NCI-H526 treated with DMSO at 0.1 percent for 48 hours (cell line): ENCODE measurements around the gene GALNT1.
A peak's percentile ranks its signal among the peaks of the same experiment; 100 is the strongest.

Source experiments
- DNase-seq: peaks from one replicate; lab custom pipeline; 2025; lab: John Stamatoyannopoulos, UW

GALNT1 gene

DNA sequence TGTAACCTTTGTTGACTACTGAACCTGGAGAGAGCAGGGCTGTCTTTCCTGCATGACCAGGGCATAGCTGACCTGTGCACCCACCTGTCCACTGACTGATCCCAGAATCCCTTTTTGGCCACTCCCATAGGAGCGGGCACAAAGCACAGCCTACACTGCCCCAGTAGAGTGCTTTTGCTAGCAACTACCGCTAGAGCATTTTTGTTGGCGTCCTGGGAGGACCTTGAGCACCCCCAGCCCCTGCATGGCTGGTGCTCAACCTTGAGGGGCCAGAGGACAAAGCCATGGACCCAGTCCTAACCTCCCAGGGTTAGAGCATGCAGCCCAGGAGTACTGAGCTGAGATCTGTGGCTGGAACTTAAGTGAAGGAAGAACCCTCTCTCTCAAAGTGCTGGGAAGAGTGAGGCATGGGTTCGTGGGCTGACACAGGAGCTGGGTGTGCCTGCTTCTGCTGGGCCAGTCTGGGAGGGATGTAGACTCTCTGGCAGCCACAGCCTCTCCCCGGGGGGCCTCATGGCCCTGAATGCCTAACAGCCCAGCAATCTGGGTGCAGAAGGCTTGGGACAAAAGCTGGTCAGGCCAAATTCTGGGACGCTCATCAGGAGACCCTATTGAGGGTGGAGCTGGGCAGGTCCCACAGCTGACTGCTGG is 140.0 kb downstream of the GALNT1 start:
- DNase-seq: no peak

DNA sequence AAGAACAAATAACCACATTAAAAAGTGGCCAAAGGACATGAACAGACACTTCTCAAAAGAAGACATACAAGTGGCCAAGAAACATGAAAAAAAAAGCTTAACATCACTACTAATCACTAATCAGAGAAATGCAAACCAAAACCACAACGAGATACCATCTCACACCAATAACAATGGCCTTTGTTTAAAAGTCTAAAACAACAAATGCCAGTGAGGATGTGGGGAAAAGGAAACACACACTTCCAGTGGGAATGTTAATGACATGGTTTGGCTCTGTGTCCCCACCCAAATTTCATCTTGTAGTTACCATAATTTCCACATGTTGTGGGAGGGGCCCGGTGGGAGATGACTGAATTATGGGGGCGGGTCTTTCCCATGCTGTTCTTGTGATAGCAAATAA is 147.1 kb downstream of the GALNT1 start:
- no peak for DNase-seq

GRCh38 chr18:35729991-35730668 is 148.6 kb downstream of the GALNT1 start:
- no peak for DNase-seq

DNA sequence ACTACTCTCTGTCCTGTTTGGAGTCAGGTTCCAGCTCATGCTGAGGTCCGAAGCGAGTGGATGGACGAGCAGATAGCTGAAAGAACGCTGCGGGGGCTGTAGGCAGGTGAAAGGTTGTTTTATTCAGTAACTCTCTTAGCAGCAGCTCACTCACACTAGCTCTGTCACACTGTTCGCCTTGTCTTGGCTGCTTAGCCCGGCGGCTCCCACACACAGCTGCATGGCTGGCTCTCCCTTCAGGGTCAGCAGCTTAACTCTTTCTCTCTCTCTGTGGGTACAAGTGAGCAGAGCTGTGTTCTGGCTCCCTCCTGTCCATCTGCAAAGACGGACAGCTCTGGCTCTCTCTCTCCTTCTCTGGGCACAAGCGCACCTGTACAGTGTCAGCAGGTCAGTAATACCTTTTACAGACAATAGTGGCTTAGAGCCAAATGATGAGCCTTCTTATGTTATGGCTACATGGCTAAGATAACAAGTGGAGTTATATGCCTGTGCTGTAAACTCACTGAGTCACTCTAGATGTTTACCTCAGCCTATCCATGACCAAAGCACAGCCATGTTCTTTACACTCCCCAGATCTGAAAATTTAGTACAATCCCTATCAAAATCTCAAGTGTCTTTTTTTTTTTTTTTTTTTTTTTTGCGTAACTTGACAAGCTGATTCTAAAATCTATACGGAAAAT is 149.3 kb downstream of the GALNT1 start:
- DNase-seq: no peak

- no peak for DNase-seq
These were observed 150.2 kb downstream of the GALNT1 start for GRCh38 chr18:35731701-35732100.

DNA sequence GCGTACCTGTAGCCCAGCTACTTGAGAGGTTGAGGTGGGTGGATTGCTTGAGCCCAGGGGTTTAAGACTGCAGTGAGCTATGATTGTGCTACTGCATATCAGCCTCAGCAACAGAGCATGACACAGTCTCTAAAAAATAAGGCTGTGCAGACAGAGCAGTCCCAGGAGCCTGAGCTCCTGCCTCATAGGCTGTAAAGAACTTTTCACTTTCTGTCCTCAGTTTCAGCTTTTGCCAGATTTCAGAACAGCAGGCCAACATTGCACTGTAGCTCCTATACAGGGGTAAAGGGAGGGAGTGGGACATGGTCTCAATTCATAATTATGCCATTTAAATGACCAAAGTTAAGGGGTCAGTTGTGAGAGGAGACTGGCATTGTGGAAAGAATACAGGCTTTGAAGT is 150.6 kb downstream of the GALNT1 start:
- no peak for DNase-seq

GRCh38 chr18:35732636-35733035 is 151.1 kb downstream of the GALNT1 start:
- no peak for DNase-seq

DNA sequence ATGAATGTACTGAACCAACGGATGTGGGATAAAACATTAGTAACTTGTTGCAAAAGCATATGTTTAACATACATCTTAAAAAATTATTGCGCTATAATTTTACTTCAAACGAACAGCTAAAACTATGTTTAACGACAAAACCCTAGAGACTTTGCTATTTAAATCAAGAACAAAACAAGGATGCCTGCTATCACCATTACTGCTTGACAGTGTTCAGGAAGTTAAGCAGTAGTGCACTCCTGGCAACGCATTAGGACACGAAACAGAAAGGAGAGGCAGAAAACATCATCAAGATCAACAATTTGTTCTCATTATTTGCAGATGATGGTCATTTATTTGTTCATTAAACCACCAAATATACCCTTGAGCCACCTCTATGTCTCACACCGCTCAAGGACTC is 151.9 kb downstream of the GALNT1 start:
- no peak for DNase-seq

DNA sequence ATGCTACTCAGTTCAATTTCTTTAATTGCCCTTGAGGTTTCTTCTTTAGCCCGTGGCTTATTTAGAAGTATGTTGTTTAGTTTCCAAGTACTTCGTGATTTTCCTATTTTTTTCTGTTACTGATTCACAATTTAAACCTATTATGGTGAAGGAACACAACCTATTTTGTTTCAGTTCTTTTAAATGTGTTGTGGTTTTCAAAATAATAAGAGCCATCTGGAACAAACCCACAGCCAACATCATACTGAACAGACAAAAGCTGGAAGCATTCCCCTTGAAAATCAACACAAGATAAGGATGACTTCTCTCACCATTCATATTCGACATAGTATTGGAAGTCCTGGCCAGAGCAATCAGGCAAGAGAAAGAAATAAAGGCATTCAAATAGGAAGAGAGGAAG is 155.2 kb downstream of the GALNT1 start:
- no peak for DNase-seq

DNA sequence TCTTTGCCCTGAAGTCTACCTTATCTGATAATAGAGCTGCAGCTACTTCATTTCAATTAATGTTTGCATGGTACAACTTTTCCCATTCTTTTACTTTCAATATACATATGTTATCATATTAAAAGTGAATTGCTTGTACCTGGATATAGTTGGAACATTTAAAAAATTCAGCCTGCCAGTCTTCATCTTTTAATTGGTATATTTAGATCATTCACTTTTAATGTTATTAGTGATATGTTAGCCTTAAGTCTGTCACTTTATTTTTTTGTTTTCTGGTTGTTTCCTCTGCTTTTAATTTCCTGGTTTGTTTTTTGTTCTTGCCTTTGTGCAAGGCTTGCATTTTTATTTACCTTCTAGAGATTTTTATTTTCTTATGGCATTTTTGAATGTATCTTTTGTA is 158.2 kb downstream of the GALNT1 start:
- no peak for DNase-seq

- no peak for DNase-seq
These were observed 159.1 kb downstream of the GALNT1 start for GRCh38 chr18:35740656-35741055.

- no peak for DNase-seq
These were observed 162.4 kb downstream of the GALNT1 start for GRCh38 chr18:35743916-35744315.

- no peak for DNase-seq
These were observed 164.3 kb downstream of the GALNT1 start for GRCh38 chr18:35745814-35746213.

DNA sequence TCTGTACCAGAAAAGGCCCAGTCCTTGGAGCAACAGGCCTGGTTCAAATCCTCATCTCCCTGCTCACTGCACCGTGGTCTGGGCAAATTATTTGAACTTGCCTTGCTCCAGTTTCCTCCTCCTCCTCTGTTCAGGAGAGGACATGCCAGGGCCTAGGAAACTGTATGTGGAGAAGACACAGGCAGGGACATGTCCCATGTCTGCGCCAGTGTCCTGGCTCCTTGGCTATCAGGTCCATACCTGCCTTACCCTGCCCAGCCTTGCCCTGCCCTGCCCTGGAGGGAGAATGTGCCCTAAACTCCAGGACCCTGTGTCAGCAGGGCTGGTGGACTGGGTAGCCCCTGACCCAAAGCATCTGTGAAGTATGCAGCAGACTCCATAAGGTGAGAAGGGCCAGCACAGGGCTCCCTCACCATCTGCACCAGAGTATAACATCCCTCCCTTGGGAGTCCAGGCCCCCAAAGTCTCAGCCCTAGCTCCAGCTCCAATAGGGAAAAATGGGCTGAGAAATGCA is 165.3 kb downstream of the GALNT1 start:
- DNase-seq: no peak

- DNase-seq: no peak
These were observed 166.4 kb downstream of the GALNT1 start for GRCh38 chr18:35747894-35748472.

GRCh38 chr18:35749701-35750100 is 168.2 kb downstream of the GALNT1 start:
- DNase-seq: no peak

GRCh38 chr18:35750929-35751328 is 169.4 kb downstream of the GALNT1 start:
- DNase-seq: peak; percentile 24

- DNase-seq: peak; percentile 25
These were observed 171.9 kb downstream of the GALNT1 start for GRCh38 chr18:35753306-35753910.

DNA sequence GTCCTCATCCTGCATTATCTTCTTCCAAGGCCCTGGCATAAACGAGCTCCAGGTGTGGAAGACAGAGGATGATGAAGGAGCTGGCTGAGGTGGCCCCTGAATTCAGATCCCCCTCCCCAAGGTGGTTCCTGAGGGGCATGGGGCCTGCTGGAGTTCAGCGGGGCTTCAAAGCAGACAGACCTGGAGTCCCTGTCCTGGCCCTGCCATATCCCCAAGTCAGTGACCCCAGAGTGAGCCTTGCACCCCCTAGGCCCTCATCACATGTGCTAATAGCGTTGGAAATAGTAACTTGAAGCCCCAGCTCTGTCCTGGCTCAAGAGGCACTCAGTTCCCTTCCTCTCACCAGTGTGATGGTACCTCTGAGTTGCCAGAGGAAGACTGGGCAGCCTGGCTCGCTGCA is 172.9 kb downstream of the GALNT1 start:
- DNase-seq: no peak

- DNase-seq: no peak
These were observed 173.8 kb downstream of the GALNT1 start for GRCh38 chr18:35755369-35755768.

GRCh38 chr18:35756506-35757117 is 175.1 kb downstream of the GALNT1 start:
- peak; percentile 63 for DNase-seq
